ENCODE results near the gene ERP27. TPM values are rescaled to one million over a fixed set of nuclear protein-coding genes. Genes with fewer than 3 reads are reported as not detected.

The ERP27 gene
- total RNA-seq, 1 donor from 2014 or later, result 0.13 TPM

DNA sequence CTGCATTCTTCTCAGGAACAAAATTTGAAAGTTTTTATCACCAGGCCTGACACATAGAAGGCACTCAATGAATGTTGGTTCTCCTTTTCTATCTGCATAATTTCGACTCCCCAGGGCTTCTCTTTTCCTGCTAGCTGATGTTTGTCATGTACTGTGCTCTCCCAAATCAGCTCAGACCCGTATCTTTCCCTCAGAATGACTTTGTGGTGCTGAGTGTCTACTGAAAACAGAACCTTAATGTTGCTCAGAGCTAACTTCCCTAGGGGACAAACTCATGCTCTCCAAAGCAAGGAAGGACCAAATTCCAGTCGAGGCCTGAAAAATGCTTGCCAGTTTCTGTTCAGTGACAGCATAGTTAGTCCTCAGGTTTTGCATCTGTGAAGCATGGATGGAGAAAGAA lies 21.1 kb upstream of the ERP27 start:
- DNase-seq (ENCODE audit: low read depth), result no peak
- H3K27me3 ChIP-seq (ENCODE audit: control insufficient read depth, insufficient read depth, low read length), result no peaks in the 10 kb centered on the region
- H3K36me3 ChIP-seq (ENCODE audit: control insufficient read depth, insufficient read depth, low read length), result no peaks in the 10 kb centered on the region
- H3K4me3 ChIP-seq (ENCODE audit: low read depth, low read length), result no peak overlapping the region
- no peak for TF ChIP-seq CTCF (IDR thresholded peaks at IDR 0.05; ENCODE audit: insufficient read depth, low read length, poor library complexity, severe bottlenecking)

GRCh38 chr12:14959126-14959440 lies 20.7 kb upstream of the ERP27 start:
- no peak for TF ChIP-seq CTCF (IDR thresholded peaks at IDR 0.05; ENCODE audit: insufficient read depth, low read length, poor library complexity, severe bottlenecking)
- Histone ChIP-seq H3K36me3 (ENCODE audit: control insufficient read depth, insufficient read depth, low read length) (no peaks in the 10 kb centered on the region), H3K4me3 (ENCODE audit: low read depth, low read length) (no peak overlapping the region), H3K27me3 (ENCODE audit: control insufficient read depth, insufficient read depth, low read length) (no peaks in the 10 kb centered on the region)
- no peak for DNase-seq (ENCODE audit: low read depth)

- no peaks in the 10 kb centered on the region for H3K27me3 ChIP-seq (ENCODE audit: control insufficient read depth, insufficient read depth, low read length)
- H3K4me3 ChIP-seq (ENCODE audit: low read depth, low read length), result no peak overlapping the region
- no peak for DNase-seq (ENCODE audit: low read depth)
- no peaks in the 10 kb centered on the region for H3K36me3 ChIP-seq (ENCODE audit: control insufficient read depth, insufficient read depth, low read length)
- TF ChIP-seq CTCF (IDR thresholded peaks at IDR 0.05; ENCODE audit: insufficient read depth, low read length, poor library complexity, severe bottlenecking), result no peak
These were observed 20.2 kb upstream of the ERP27 start for GRCh38 chr12:14958361-14959125.

DNA sequence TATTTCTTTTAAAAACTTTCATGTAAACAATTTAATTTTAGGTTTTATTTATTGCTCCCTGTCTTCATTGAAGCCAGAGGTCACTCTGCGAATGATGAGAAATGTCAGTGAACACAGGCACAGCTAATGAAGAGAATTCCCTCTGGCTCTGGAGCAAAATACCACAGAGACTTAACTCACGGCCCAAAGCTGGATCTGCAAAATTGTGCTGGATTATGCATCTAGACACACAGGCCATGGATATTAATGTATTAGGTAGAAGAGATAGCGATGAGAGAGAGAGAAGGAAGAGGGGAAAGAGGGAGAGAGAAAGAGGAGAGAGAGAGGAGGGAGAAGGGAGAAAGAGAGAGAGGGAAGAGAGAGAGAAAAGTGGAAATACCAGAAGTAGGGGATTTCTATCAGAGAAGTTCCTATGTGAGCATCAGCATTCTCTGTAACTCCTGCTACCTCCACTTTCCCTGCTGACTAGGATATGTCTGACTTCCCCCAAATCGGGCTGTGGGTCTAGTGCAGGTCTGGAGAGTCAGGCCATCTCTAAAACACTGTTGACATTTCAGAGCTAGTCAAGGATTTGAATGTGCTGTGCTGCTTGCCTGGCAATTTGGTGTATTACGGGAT lies 19.3 kb upstream of the ERP27 start:
- no peak for TF ChIP-seq CTCF (IDR thresholded peaks at IDR 0.05; ENCODE audit: insufficient read depth, low read length, poor library complexity, severe bottlenecking)
- Histone ChIP-seq H3K4me3 (ENCODE audit: low read depth, low read length) (no peak overlapping the region), H3K36me3 (ENCODE audit: control insufficient read depth, insufficient read depth, low read length) (no peaks in the 10 kb centered on the region), H3K27me3 (ENCODE audit: control insufficient read depth, insufficient read depth, low read length) (no peaks in the 10 kb centered on the region)
- DNase-seq (ENCODE audit: low read depth), result no peak

DNA sequence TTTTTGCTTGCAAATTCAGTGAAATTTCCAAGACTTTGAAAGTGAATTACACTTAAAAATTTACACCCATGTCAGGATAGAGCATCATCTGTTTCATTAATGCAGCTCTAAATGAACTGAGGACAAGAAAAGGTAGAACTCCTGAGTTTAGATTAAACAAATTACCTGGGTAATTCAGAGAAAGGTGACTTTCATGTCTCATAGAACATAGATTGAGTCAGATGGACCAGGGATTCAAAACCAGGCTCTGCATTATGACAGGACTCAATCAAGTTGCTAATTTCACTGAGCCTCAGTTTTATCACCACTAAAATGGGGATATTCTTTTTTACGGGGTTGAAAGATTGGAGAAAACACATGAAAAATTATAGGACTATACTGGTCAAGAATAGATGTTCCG lies 18.6 kb upstream of the ERP27 start:
- DNase-seq (ENCODE audit: low read depth), result no peak
- no peak overlapping the region for H3K4me3 ChIP-seq (ENCODE audit: low read depth, low read length)
- H3K36me3 ChIP-seq (ENCODE audit: control insufficient read depth, insufficient read depth, low read length), result no peaks in the 10 kb centered on the region
- no peak for TF ChIP-seq CTCF (IDR thresholded peaks at IDR 0.05; ENCODE audit: insufficient read depth, low read length, poor library complexity, severe bottlenecking)
- H3K27me3 ChIP-seq (ENCODE audit: control insufficient read depth, insufficient read depth, low read length), result no peaks in the 10 kb centered on the region
